HG03575 (cell line): ENCODE data around the gene SLC25A20.
A peak's percentile ranks its signal among the peaks of the same experiment; 100 is the strongest.

Experiments used
- ATAC-seq: cut with Tn5 transposase; IDR thresholded peaks from one replicate; pipeline ENCODE4 v1.9.1; 2021; ENCODE audit not compliant: unreplicated experiment, insufficient number of reproducible peaks, low FRiP score; ENCODE audit errors: extremely low read depth

SLC25A20 gene

DNA sequence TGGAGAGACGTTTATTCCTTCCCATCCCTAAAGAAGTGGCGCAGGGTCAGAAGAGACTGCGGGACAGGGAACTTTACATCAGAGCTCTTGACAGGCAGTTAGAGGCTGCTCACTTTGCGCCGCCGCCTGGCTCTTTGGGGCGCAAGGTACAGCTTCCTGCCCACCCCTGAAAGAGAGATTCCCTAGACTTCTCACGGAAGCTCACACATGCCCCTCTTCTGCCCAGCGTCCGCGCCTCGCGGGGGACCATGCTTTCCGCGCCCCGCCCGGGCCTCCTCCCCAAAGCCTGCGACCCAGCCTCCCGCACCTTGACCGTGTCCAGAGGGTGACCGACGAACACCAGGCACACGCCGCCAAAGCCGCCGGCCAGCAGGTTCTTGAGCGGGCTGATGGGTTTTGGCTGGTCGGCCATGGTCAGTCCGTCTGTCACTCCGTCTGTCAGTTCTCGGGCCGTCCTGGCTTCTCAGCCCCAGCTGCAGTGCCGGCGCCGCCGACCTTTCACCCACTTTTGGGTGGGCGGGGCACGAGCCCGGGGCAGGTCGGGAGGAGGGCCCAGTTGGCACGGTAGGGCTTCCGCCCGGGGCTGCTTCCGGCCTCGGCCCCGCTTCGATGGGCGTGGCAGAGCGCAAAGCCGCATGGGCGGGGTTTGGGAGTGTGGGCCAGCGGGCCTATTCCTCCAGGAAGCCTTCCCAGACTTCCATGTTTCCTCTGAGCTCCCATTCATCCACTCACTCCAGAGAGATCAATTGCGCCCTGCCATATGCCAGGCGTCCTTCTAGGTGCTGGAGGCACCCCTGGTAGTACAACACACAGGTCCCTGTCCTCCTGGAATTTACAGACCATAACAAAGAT is at the start of gene SLC25A20:
Gene SLC25A20 (minus strand): TSS at position 500 of the 852 bp plus-strand sequence. CDS start 88 bp downstream, at position 412.
- ATAC-seq: no peak

GRCh38 chr3:48945891-48946549 is 47.3 kb upstream of the SLC25A20 start:
- ATAC-seq: no peak

GRCh38 chr3:48945432-48945831 is 46.8 kb upstream of the SLC25A20 start:
- ATAC-seq: no peak

DNA sequence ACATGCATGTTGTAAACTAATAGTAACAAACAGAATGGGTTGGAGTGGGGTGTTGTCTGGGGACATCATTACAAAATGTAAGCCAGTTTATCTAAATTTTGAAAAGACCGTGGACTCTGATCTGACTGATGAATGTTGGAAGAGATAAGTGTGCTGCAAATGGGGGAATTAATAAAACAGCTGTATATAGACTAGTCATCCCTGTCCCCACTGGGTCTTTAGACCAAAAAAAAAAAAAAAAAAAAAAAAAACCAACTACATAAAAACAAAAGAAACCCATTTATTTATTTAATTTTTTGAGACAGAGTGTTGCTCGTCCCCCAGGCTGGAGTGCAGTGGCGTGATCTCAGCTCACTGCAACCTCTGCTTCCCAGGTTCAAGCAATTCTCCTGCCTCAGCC is 40.0 kb upstream of the SLC25A20 start:
- ATAC-seq: no peak

DNA sequence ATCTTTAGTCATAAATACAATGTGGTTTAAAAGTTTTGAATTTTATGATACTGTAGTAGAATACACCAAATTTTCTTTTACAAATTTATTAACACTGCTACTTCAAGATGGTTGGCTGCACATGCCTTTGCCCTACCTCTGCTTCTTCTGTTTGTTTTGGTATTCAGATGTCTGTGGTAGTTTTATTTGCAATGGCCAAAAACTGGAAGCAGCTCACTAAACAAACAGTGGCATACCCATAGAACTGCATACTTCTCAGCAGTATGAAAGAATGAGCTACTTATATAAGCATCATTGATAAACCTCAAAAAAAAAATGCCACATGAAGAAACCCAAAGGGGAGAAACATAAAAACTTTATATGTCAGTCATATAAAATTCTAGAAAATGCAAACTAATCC is 39.5 kb upstream of the SLC25A20 start:
- no peak for ATAC-seq

DNA sequence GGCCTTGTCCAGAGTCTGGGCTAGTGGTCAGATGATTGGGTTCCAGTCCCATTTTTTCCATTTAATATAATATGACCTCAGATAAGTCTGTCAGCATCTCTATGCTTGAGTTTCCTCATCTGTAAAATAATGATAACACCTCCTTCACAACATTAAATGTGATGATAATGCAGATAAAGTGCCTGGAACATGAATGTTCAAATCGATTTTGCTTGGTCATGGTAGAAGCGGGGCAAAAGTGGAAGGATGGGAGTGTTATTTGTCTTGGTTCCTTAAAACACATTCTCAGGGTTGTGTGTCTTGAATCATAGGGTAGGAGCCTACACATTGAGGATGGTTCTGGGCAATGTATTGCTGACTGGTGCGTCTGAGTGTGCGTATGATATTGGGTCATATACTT is 36.8 kb upstream of the SLC25A20 start:
- no peak for ATAC-seq

- no peak for ATAC-seq
Measured at GRCh38 chr3:48934333-48934991, 35.8 kb upstream of the SLC25A20 start.

- no peak for ATAC-seq
Measured at GRCh38 chr3:48931944-48932580, 33.4 kb upstream of the SLC25A20 start.

DNA sequence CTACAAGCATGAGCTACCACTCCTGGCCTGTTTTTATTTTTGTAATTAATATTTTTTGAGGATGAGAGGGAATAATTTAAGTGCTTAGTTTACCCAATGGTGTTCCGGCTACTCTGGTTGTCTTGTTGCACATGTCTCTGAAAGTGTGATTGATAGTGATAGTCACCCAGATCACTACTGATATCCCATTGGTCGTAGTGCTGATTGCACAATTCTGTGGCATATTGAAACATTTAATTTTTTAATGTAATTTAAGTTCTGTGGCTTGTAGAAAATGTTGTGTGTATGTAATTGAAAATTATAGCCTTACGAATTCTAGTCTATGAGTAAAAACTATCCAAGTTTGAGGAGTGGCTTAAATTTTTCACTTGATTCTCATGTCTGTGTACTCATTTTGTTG is 31.9 kb upstream of the SLC25A20 start:
- no peak for ATAC-seq

DNA sequence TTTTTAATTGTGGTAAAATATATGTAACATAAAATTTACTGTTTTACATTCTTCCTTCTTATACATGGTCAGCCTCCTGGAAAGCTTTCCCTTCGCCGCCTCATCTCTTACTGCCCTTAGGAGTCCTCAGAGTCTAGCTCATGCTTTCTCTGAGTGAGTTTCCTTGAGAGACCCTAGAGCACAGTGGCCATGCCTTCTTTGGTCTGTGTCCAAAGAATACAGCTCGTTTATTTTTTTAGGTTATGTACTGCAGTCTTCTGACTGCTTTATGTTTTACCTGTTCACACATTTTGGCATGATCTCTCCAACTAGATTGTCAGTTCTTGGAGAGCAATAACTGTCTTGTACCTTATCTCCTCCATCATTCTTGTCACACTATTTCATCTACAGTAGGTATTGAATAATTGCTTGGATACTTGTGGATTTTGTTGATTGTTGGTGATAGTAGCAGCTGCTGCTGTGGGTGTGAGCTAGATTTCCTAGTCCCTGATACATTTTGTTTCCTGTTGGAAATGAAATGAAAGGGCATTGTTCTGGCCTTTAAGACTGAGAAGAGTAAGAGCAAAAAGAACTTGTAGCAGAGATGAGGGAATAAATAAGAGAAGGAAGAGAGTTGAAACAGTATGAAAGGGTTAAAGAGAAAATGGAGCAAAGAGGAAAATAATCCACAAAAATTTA is 30.8 kb upstream of the SLC25A20 start:
- no peak for ATAC-seq

GRCh38 chr3:48928679-48929078 is 30.0 kb upstream of the SLC25A20 start:
- ATAC-seq: no peak

DNA sequence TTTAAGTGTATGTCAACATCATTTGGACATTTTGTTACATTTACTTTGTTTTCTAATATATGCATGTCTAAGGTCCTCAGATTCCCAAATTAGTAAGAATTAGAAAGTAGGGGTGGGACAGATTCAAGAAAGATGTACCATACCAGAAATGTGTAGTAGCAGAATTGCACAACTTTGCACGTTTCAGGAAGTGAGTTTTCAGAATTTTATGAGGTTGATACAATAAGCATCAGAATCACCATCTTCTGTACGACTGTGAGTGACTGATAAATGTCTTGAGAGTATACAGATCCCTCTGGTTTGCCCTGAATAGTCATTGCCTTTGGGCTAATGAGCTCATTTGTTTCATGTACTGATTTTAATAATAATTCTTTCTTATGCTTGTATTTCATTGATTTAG is 29.2 kb upstream of the SLC25A20 start:
- ATAC-seq: no peak

DNA sequence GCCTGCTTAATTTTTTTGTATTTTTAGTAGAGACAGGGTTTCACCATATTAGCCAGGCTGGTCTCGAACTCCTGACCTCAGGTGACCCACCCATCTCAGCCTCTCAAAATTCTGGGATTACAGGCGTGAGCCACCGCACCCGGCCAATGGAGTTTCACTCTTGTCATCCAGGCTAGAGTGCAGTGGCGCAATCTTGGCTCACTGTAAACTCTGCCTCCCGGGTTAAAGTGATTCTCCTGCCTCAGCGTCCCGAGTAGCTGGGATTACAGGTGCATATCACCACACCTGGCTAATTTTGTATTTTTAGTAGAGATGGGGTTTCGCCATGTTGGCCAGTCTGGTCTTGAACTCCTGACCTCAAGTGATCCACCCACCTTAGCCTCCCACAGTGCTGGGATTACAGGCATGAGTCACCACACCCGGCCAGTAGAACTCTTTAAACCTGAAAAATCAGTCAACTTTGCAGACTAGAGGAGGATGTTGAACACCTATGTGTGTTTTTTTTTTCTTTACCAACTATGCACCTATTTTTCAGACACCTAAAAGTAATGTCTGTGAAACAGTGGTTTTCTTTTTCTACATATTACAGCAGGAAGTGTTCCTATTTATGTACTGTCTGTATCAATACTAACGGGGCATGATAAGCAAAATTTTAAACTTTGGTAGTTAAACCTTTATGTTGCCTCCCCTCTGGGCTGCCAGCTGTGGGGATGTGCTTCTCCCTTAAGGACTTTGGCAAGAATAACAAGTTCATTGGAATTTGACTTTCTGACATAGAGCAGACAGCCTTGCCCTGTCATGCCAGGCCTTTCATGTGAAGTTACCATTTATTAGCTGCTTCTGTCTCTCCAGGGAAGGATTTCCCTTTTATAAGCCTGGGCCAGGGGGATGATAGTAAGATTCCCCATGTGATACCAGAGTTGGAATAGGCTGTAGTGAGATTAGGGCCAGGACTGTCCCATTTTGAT is 28.0 kb upstream of the SLC25A20 start:
- ATAC-seq: no peak

DNA sequence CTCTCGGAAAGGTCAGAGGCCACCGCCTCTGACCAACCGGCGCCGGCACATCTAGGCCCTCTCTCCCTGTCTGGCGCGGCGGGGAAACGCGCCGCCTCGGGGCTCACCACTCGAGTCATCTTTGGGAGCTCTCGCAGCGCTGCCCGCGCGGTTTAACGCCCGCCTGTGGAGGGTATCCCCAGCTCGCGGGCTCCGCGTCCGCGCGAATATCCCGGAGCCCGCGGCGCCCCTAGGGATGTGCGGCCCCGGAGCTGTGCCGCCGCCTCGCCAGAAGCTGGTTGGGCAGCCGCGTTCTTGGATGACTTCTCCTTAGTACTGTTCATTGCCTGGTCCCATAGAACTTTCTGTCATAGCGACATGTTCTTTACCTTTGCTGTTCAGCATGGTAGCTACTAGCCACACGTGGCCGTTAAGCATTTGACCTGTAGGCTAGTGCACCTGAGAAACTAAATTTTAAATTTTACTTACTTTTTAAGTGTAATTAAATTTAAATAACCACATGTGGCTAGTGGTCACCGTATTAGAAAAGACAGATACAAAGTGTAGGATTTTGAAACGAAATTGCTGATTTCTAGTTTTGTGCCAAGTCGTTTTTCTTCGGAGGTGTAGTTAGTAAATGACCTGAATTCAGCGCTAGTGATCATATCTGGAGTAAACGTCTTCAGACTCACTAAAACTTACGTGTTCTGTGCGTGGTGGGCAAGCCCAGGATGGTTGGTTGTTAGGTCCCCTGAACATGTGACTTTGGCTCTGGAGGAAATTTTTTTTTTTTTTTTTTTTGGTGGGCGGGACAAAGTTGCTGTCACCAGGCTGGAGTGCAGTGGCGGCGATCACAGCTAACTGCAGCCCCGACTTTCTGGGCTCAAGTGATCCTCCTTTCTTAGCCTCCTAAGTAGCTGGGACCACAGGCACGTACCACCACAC is 20.8 kb upstream of the SLC25A20 start:
- ATAC-seq: peak; percentile 24

DNA sequence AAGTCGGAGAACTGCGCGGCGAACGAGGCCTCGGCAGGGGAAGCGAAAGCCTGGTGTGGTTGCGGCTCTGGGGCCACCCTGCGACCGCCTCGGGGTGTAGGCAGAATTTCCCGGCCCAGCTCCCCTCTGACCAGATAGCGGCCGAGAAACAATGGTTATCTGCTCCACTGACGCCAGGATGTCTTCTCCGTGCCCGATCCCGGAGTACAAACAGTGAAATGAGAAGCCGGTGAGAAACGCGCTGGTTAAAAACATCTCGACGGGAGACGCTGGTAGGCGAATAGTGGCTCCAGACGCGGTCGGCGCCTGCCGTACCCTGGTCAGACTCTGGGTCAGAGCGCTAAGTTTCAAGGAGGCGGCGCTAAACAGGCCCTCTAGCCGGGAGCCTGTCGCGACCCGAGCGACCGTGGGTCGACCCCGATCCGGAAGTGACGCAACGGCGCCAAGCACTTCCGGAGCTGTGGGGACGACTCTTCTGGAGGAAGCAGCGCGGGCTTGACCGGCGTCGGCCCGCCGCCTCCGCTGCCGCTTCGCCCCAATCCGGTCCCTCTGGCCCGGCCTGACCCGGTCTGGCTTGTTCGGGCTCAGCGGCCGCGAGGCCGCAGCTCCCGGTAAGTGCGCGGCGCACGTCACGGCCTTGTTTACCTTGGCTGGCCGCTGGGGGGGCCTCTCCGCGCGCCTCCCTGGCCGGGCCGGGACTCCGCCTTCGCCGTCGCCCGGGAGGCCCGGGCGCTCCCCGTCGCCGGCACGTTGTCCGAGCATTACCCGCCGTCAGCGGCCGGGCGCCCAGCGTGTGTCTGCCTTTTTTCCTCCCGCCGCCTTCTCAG is 19.9 kb upstream of the SLC25A20 start, which contains the start of gene ARIH2:
Gene ARIH2 (plus strand): TSS at position 455 of the 827 bp plus-strand sequence. CDS start 8,717 bp downstream, outside the sequence.
- peak; percentile 37 for ATAC-seq

DNA sequence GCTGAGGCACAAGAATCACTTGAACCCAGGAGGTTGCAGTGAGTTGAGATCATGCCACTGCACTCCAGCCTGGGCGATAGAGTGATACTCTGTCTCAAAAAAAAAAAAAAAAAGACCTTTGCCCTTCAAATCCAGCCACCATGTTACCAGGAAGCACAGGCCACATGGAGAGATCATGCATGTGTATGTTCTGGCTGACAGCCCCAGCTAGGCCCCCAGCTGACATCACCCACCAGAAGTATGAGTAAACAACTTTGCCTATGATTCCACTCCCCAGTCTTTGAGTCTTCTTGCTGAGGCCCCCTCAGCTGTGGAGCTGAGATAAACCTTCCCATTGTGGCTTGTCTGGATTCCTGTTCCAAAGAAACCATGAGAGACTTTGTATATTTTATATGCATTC is 16.6 kb upstream of the SLC25A20 start:
- ATAC-seq: no peak
